ENCODE results near the gene CARS1.

Gene CARS1

GRCh38 chr11:3007404-3008010, 49.7 kb downstream of the CARS1 start:
- peak; percentile 20 for DNase-seq

GRCh38 chr11:3006505-3007260, 50.5 kb downstream of the CARS1 start:
- peak; percentile 31 for DNase-seq

GRCh38 chr11:3004481-3004880, 52.7 kb downstream of the CARS1 start:
- DNase-seq: peak; percentile 24

GRCh38 chr11:3003396-3004231, 53.6 kb downstream of the CARS1 start:
- peak; percentile 41 for DNase-seq

GRCh38 chr11:3002871-3003270, 54.4 kb downstream of the CARS1 start:
- DNase-seq: no peak

GRCh38 chr11:3002351-3002861, 54.8 kb downstream of the CARS1 start:
- no peak for DNase-seq

GRCh38 chr11:3001496-3001895, 55.7 kb downstream of the CARS1 start:
- DNase-seq: no peak

GRCh38 chr11:3000032-3000961, 56.9 kb downstream of the CARS1 start:
- peak; percentile 75 for DNase-seq

- no peak for DNase-seq
These were observed 57.7 kb downstream of the CARS1 start for GRCh38 chr11:2999464-2999998.

- peak; percentile 36 for DNase-seq
These were observed 59.0 kb downstream of the CARS1 start for GRCh38 chr11:2998073-2998850.

GRCh38 chr11:2997406-2997805, 59.8 kb downstream of the CARS1 start:
- peak; percentile 16 for DNase-seq

GRCh38 chr11:2996976-2997375, 60.2 kb downstream of the CARS1 start:
- DNase-seq: peak; percentile 28

- peak; percentile 10 for DNase-seq
These were observed 61.2 kb downstream of the CARS1 start for GRCh38 chr11:2995893-2996554.

GRCh38 chr11:2995031-2995561, 62.1 kb downstream of the CARS1 start:
- DNase-seq: peak; percentile 18

GRCh38 chr11:2994336-2994730, 62.9 kb downstream of the CARS1 start:
- no peak for DNase-seq

GRCh38 chr11:2992997-2993325, 64.3 kb downstream of the CARS1 start:
- no peak for DNase-seq

GRCh38 chr11:2992234-2992996, 64.8 kb downstream of the CARS1 start, which contains the start of gene NAP1L4:
Gene NAP1L4, minus strand, starts transcription at chr11:2992329. Its CDS starts 13,109 bp downstream, at chr11:2979220.
- DNase-seq: peak; percentile 97

GRCh38 chr11:2991452-2992233, 65.6 kb downstream of the CARS1 start:
- DNase-seq: no peak
